GM12878 (cell line): Measurements from ENCODE around the gene PDF. TPM values are rescaled to one million over a fixed set of nuclear protein-coding genes. Genes with fewer than 3 reads are reported as not detected.

ENCODE experiments used
- ATAC-seq: fragments of 200-7000 bp; cut with Tn5 transposase; 3 replicates; pipeline ENCODE4 v1.9.1; 2020; ENCODE audit warnings: mild to moderate bottlenecking, moderate library complexity
- BruUV-seq: library from RNA; stranded (reverse); fragments of 400-500 nt; replicated peaks from 2 replicates; lab custom pipeline; 2021; lab: Mats Ljungman, UMichigan
- CTCF ChIA-PET: fragments of 300-600 bp; sonication (Branson Sonifier 250); formaldehyde crosslinking; extraction: SDS; loops from one replicate; lab custom pipeline; 2021; ENCODE audit warnings: inconsistent platforms; lab: Yijun Ruan, JAX
- POLR2A ChIA-PET: fragments of 350-600 bp; formaldehyde crosslinking; extraction: SDS; loops from one replicate; lab custom pipeline; 2021; ENCODE audit warnings: inconsistent platforms; lab: Charles Lee
- RAD21 ChIA-PET: fragments of 300-600 bp; sonication (Branson Sonifier 250); formaldehyde crosslinking; loops from one replicate; lab custom pipeline; 2023; ENCODE audit warnings: antibody characterized with exemption; ENCODE audit not compliant: unreplicated experiment; lab: Charles Lee
- SMC1A ChIA-PET: fragments of 300-600 bp; sonication (Branson Sonifier 250); formaldehyde crosslinking; loops from one replicate; lab custom pipeline; 2023; ENCODE audit not compliant: unreplicated experiment, uncharacterized antibody; lab: Charles Lee
- DNase-seq: peaks from one replicate; pipeline ENCODE4 v3.0.0-alpha.2; 2011; ENCODE audit warnings: low read depth, low spot score
- FAIRE-seq: peaks from 3 replicates; lab custom pipeline; 2011; peaks lifted over from hg19 to GRCh38; lab: Jason Lieb, UNC
- H2AFZ ChIP-seq: 2 replicates; pipeline ENCODE4 v1.6.0; 2011; ENCODE audit warnings: low read depth, low read length, control low read depth; ENCODE audit not compliant: control insufficient read depth
- H3K27ac ChIP-seq: 2 replicates; pipeline ENCODE4 v1.5.1; 2011; ENCODE audit warnings: control low read depth; ENCODE audit not compliant: control insufficient read depth, insufficient read depth
- H3K27me3 ChIP-seq, 2 experiments: replicated peaks in 1 of 2; 2 replicates each; pipeline versions ENCODE4 v1.6.0 to v1.6.1; 2011; ENCODE audit warnings: low read length in 1 of 2; ENCODE audit not compliant: control insufficient read depth in 2 of 2, insufficient read depth in 2 of 2
- H3K36me3 ChIP-seq, 2 experiments: 2 replicates each; pipeline ENCODE4 v1.5.1; 2011; ENCODE audit warnings: low read length in 1 of 2; ENCODE audit not compliant: control insufficient read depth in 2 of 2, insufficient read depth in 2 of 2
- H3K4me1 ChIP-seq: 2 replicates; pipeline ENCODE4 v1.6.1; 2011; ENCODE audit warnings: mild to moderate bottlenecking, low read length, moderate library complexity, mixed read lengths; ENCODE audit not compliant: control insufficient read depth, insufficient read depth
- H3K4me2 ChIP-seq: 2 replicates; pipeline ENCODE4 v1.6.0; 2011; ENCODE audit warnings: control low read depth; ENCODE audit not compliant: control insufficient read depth, insufficient read depth
- H3K4me3 ChIP-seq: fragments of 200-600 bp; sonication (generic); 2 replicates; pipeline ENCODE4 v1.5.1; 2016
- H3K79me2 ChIP-seq: 2 replicates; pipeline ENCODE4 v1.6.0; 2011; ENCODE audit warnings: low read length; ENCODE audit not compliant: control insufficient read depth, insufficient read depth
- H3K9ac ChIP-seq: 2 replicates; pipeline ENCODE4 v1.8.0; 2011; ENCODE audit warnings: low read length, control low read depth, mixed read lengths; ENCODE audit not compliant: control insufficient read depth, insufficient read depth
- H3K9me3 ChIP-seq: replicated peaks from 3 replicates; pipeline ENCODE4 v1.5.1; 2011; ENCODE audit warnings: mild to moderate bottlenecking, low read length; ENCODE audit not compliant: control insufficient read depth, insufficient read depth
- H4K20me1 ChIP-seq: 2 replicates; pipeline ENCODE4 v1.6.0; 2011; ENCODE audit not compliant: control insufficient read depth, insufficient read depth
- ATF3 ChIP-seq: IDR thresholded peaks from 2 replicates; pipeline ENCODE4 v1.6.1; 2011; ENCODE audit warnings: low read depth, mild to moderate bottlenecking, low read length, moderate library complexity, borderline replicate concordance; ENCODE audit errors: extremely low read depth
- CHD2 ChIP-seq: IDR thresholded peaks from 2 replicates; pipeline ENCODE4 v1.6.1; 2011; ENCODE audit warnings: low read depth, low read length, improper control_type of control experiment, borderline replicate concordance
- E2F4 ChIP-seq: IDR thresholded peaks from 2 replicates; pipeline ENCODE4 v1.6.1; 2012; ENCODE audit warnings: low read depth, low read length, improper control_type of control experiment
- GATAD2B ChIP-seq: fragments of 450-650 bp; conservative IDR thresholded peaks from 2 replicates; pipeline ENCODE4 v1.6.1; 2017; ENCODE audit warnings: low read depth, mild to moderate bottlenecking, moderate library complexity
- HDGF ChIP-seq: fragments of 450-650 bp; IDR thresholded peaks from 2 replicates; pipeline ENCODE4 v1.6.1; 2016; ENCODE audit warnings: antibody characterized with exemption
- JUNB ChIP-seq: IDR thresholded peaks from 2 replicates; pipeline ENCODE4 v1.6.1; 2016; ENCODE audit warnings: antibody characterized with exemption, mild to moderate bottlenecking
- LARP7 ChIP-seq: fragments of 450-650 bp; IDR thresholded peaks from 2 replicates; pipeline ENCODE4 v1.6.1; 2017; ENCODE audit warnings: mild to moderate bottlenecking
- MEF2B ChIP-seq: fragments of 450-650 bp; IDR thresholded peaks from 2 replicates; pipeline ENCODE4 v1.6.1; 2018; ENCODE audit warnings: mild to moderate bottlenecking, moderate library complexity; ENCODE audit not compliant: partially characterized antibody, poor library complexity, severe bottlenecking
- MTA3 ChIP-seq: IDR thresholded peaks from 2 replicates; pipeline ENCODE4 v1.6.1; 2012; ENCODE audit warnings: low read length, inconsistent platforms, borderline replicate concordance
- NR2F1 ChIP-seq: fragments of 450-650 bp; conservative IDR thresholded peaks from 2 replicates; pipeline ENCODE4 v1.6.1; 2017; ENCODE audit warnings: mild to moderate bottlenecking
- POU2F2 ChIP-seq: IDR thresholded peaks from 3 replicates; pipeline ENCODE4 v1.6.1; 2011; ENCODE audit warnings: low read depth, mild to moderate bottlenecking, low read length, borderline replicate concordance
- RB1 ChIP-seq: fragments of 450-650 bp; formaldehyde crosslinking; IDR thresholded peaks from 2 replicates; pipeline ENCODE4 v1.6.1; 2017; ENCODE audit warnings: mild to moderate bottlenecking, borderline replicate concordance
- SMC3 ChIP-seq: IDR thresholded peaks from 2 replicates; pipeline ENCODE4 v1.6.1; 2011; ENCODE audit warnings: low read length, improper control_type of control experiment, borderline replicate concordance
- SREBF1 ChIP-seq: IDR thresholded peaks from 2 replicates; pipeline ENCODE4 v1.6.1; 2012; ENCODE audit warnings: mild to moderate bottlenecking, low read length
- TAF1 ChIP-seq: IDR thresholded peaks from 2 replicates; pipeline ENCODE4 v1.6.1; 2011; ENCODE audit warnings: mild to moderate bottlenecking, low read depth, low read length, borderline replicate concordance
- ZBED1 ChIP-seq: IDR thresholded peaks from 2 replicates; pipeline ENCODE4 v1.6.1; 2016; ENCODE audit warnings: borderline replicate concordance
- ZBTB4 ChIP-seq: fragments of 450-650 bp; formaldehyde crosslinking; IDR thresholded peaks from 2 replicates; pipeline ENCODE4 v1.4.0; 2022; ENCODE audit warnings: mild to moderate bottlenecking, moderate library complexity
- ZNF687 ChIP-seq: fragments of 450-650 bp; IDR thresholded peaks from 2 replicates; pipeline ENCODE4 v1.6.1; 2017; ENCODE audit warnings: mild to moderate bottlenecking, moderate library complexity
- WGBS: methylation state at CpG from one replicate; pipeline ENCODE4 v1.1.6; 2016; ENCODE audit warnings: low lambda C conversion rate; ENCODE audit not compliant: insufficient replicate concordance, insufficient coverage; ENCODE audit errors: missing lambda C conversion rate; 5-methylcytosine and 5-hydroxymethylcytosine counted together
- in situ Hi-C: fragments of 300-500 bp; cut with MboI; formaldehyde crosslinking; loops from 9 replicates; pipeline ENCODE4 v1.14.3; 2018; ENCODE audit warnings: mixed read lengths
- intact Hi-C: fragments of 100-400 bp; cut with micrococcal nuclease; formaldehyde crosslinking; loops from one replicate; pipeline ENCODE4 v1.14.2; 2022; ENCODE audit not compliant: unreplicated experiment
- polyA plus RNA-seq, 11 experiments: library from polyadenylated mRNA; depleted of rRNA in 4 of 11; unstranded in 6 of 11; stranded (reverse) in 5 of 11; fragments of >200 nt; fragmentation: Nextera tagmentation in 4 of 11; fragmentation: Illumina TruSeq in 1 of 11; extraction: Ambion mirVana in 4 of 11; extraction: Trizol in 1 of 11; gene quantifications; 1 replicate in 1 of 11; 2 replicates in 10 of 11; pipeline versions ENCODE4 v1.2.1 to v1.2.3, GENCODE V29; 2011 to 2016; ENCODE audit warnings: inconsistent platforms in 2 of 11, missing spikeins in 2 of 11, low read depth in 1 of 11
- total RNA-seq, 4 experiments: library from RNA; depleted of rRNA in 3 of 4; stranded (reverse); fragments of >200 nt in 3 of 4; fragmentation: Illumina TruSeq in 1 of 4; extraction: Trizol in 1 of 4; gene quantifications; 2 replicates each; pipeline versions ENCODE4 v1.2.1 to v1.2.3, GENCODE V29; 2013 to 2021

PDF gene
- total and polyA plus RNA-seq, 10 of the 15 experiments (the other 5 are each of a cell fraction or from before 2014, with no cell fraction given), result 0.13 to 44.1 (median 16.7) TPM

GRCh38 chr16:69301187-69301586, 29.2 kb downstream of the PDF start:
- no peak overlapping the region for H3K4me3 ChIP-seq
- no peaks in the 10 kb centered on the region for H3K9me3 ChIP-seq
- ChIA-PET POLR2A (interaction anchor here (0.6 kb wide), 1 partner anchor 333 kb away, joined by 4 read pairs; no protein-coding TSS in a partner anchor), RAD21 (no interaction called here), CTCF (interaction anchor here (1.3 to 1.5 kb wide), 2 partner anchors 13 to 15 kb away, joined by 5 read pairs; no protein-coding TSS in a partner anchor), SMC1A (no interaction called here)
- intact Hi-C loops, result no loop called here
- BruUV-seq, result no TSS peak
- no peaks in the 10 kb centered on the region for H4K20me1 ChIP-seq
- no peak overlapping the region for H3K4me2 ChIP-seq
- H3K27ac ChIP-seq, result no peak overlapping the region
- no peak overlapping the region for H2AFZ ChIP-seq
- 100% methylated on average over 1 of the region's 1 CpG for WGBS
- H3K4me1 ChIP-seq, result no peaks in the 10 kb centered on the region
- no peak overlapping the region for H3K9ac ChIP-seq
- H3K79me2 ChIP-seq, result no peaks in the 10 kb centered on the region
- no peak for TF ChIP-seq ZNF687
- TF ChIP-seq ATF3, result no peak
- TF ChIP-seq JUNB, result no peak
- TF ChIP-seq RB1, result no peak
- no peak for TF ChIP-seq MTA3
- no peak for TF ChIP-seq SREBF1
- no peak for TF ChIP-seq ZBED1
- TF ChIP-seq TAF1, result no peak
- no peak for TF ChIP-seq CHD2
- no peak for TF ChIP-seq HDGF
- TF ChIP-seq GATAD2B, result no peak
- no peak for TF ChIP-seq LARP7
- TF ChIP-seq SMC3, result no peak
- no peak for TF ChIP-seq MEF2B
- no peak for TF ChIP-seq ZBTB4 (CRISPR knock-in tag)
- TF ChIP-seq NR2F1, result no peak
- no peak for TF ChIP-seq E2F4
- no peak for TF ChIP-seq POU2F2
- in situ Hi-C loops, result no loop called here
- FAIRE-seq (no peak), DNase-seq (no peak), ATAC-seq (no peak)
- H3K36me3 ChIP-seq, result peaks cover 0 to 10% of the 10 kb centered on the region in 2 experiments; a peak in 3 of 4 replicates
- no peaks in the 10 kb centered on the region for H3K27me3 ChIP-seq
